Mononuclear cell (primary cell): ENCODE data around the gene RGS3. TPM values are rescaled to one million over a fixed set of nuclear protein-coding genes. Genes with fewer than 3 reads are reported as not detected.

Source experiments
- H3K27me3 ChIP-seq: 2 replicates; pipeline ENCODE4 v1.6.0; 2011; ENCODE audit warnings: low read length, control low read depth; ENCODE audit not compliant: insufficient read depth
- H3K4me1 ChIP-seq: 2 replicates; pipeline ENCODE4 v1.5.1; 2011; ENCODE audit warnings: mild to moderate bottlenecking, low read length, control low read depth; ENCODE audit not compliant: insufficient read depth
- H3K4me3 ChIP-seq: 2 replicates; pipeline ENCODE4 v1.5.1; 2011; ENCODE audit warnings: mild to moderate bottlenecking, low read length, moderate library complexity
- H3K9me3 ChIP-seq: 2 replicates; pipeline ENCODE4 v1.5.1; 2011; ENCODE audit warnings: low read depth, mild to moderate bottlenecking, control low read depth, low read length
- total RNA-seq: library from RNA; depleted of rRNA; stranded (reverse); fragments of >200 nt; gene quantifications from one replicate; pipeline ENCODE4 v1.2.3, GENCODE V29; 2012

RGS3 gene
- total RNA-seq, 1 donor: 15.4 TPM

DNA sequence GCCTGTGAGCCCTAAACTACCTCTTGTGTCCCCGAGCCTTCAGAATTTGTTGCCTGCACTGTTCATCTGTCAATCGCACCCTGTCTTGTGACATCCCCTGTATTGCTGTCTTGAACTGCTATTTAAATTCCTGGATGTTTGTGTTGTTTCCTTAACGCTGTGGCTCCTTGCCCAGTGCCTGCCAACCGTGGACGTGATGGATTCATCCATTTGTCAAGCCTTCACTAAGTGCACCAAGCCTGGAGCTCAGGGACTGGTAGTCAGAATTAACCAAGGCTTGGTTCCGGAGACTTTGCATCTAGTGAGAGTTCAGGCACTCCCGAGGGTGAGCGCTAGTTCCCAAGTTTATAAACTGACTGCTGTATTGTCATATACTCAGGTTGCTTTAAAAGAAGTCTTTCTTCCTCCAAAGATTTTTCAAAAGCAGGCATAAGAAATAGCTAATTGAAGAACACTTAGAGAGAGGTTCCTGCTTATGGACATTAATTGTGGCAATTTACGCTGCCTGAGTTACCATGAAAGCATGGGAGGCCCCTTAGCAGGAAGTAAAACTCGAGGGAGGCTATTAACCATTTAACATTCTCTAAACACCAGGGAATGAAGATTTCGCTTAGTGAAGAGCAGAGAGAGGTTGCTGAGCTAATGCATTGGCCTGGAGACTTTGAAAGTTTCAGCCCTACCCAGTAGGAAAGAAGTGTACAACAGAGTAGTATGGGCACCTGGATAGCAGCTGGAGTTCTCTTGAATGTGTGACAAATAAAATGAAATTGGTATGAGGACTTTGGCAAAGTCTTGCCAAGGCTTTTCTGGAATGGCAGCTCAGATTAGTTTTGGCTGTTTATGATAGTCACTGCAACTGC lies 29.0 kb downstream of the RGS3 start:
- Histone ChIP-seq H3K4me1 (no peaks in the 10 kb centered on the region), H3K4me3 (no peak overlapping the region), H3K27me3 (no peaks in the 10 kb centered on the region), H3K9me3 (no peaks in the 10 kb centered on the region)

DNA sequence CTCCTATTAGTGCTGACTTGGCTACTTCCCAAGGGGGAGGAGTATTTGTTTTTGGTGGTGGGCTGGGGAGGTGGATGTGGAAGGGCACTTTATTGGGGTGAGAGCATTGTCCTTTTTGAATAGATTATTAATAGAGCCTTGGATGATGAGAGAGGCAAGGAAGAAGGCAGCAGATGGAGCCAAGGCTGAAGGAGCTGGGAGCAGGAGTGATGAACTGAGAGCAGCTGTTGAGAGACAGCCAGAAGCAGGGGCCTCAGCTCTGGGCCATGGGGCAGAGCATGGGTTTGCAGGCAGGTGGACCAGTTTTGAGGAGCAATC lies 29.6 kb downstream of the RGS3 start:
- Histone ChIP-seq H3K27me3 (no peaks in the 10 kb centered on the region), H3K9me3 (no peaks in the 10 kb centered on the region), H3K4me3 (no peak overlapping the region), H3K4me1 (no peaks in the 10 kb centered on the region)

DNA sequence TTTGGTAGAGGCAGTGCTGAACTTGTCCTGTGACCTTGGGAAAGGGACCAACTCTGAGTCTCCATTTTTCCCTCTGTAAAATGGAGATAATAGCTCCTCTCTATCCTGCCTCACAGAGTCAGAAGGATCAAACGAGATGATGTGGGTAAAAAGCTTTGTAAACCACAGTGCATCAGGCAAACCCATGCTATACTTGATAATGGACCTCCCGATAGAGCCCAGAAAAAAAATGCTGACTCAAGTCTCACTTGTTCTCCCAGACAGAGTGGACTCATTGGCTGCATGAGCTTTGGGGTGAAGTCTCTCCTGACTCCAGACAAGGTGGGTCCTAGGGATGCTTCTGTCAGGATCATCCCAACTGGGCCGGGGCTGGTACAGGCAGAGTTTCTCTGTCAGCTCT lies 32.0 kb downstream of the RGS3 start:
- no peaks in the 10 kb centered on the region for H3K27me3 ChIP-seq
- H3K9me3 ChIP-seq: no peaks in the 10 kb centered on the region
- no peak overlapping the region for H3K4me3 ChIP-seq
- no peaks in the 10 kb centered on the region for H3K4me1 ChIP-seq

GRCh38 chr9:113497051-113497450 lies 33.5 kb downstream of the RGS3 start:
- no peak overlapping the region for H3K4me3 ChIP-seq
- H3K27me3 ChIP-seq: no peaks in the 10 kb centered on the region
- no peaks in the 10 kb centered on the region for H3K9me3 ChIP-seq
- no peaks in the 10 kb centered on the region for H3K4me1 ChIP-seq

DNA sequence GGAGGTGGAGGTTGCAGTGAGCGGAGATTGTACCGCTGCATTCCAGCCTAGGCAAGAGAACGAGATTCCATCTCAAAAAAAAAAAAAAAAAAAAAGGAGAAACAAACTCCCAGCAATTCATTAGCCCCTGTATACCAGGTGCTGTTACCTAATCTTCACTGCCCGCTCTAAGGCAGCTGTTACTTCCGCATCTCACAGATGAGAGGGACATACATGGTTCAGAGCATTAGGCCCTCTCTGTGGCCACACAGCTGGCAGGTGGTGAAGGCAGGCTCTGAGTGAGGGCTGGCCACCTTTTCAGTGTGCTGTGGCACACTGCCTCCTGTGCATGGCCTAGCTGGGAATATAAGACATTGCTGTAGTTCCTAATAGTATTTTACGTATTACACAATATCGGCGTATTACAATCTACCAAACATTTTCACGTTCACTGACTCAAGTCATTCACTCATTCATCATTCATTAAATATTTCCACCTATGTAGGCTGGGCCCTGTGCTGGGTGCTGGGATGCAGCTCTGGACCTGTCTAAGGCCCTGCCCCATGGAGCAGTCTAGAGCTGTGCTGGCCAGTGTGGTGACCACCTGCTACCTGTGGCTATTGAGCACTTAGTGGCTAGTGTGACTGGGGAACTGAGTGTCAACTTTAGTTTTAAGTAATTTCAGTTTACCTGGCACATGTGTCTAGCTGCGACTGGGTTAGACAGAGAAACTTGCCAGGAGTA lies 35.8 kb downstream of the RGS3 start:
- no peaks in the 10 kb centered on the region for H3K27me3 ChIP-seq
- H3K4me3 ChIP-seq: no peak overlapping the region
- peaks cover 7% of the 10 kb centered on the region for H3K4me1 ChIP-seq
- H3K9me3 ChIP-seq: no peaks in the 10 kb centered on the region

DNA sequence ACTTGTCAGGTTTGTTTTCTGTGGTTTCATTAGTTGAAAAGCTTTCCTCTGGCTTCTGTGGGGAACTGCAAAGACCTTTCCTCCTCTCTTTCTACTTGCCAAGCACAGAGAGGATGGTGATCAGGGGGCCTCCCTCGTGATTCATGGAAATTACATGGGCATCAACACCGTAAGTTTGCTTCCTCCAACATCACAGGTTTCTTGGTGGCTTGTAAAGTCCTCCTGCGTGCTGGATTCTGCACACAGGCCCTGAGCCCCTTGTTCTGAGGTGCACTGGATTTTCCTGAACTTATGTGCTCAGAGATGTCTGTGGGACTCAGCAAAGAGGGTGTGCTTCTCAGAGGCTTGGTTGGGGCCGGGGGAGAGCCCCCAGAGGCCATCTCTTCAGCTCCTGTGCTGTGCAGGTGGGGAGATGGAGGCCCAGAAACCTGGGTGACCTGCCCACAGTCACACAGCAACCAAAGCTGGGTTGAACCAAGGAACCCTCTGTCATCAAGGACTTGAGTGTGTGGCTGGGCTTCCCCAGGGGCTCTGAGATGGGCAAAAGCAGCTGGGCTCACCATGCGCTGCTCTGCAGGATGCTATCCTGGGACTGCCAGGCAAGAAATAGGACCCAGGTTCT lies 36.5 kb downstream of the RGS3 start:
- no peaks in the 10 kb centered on the region for H3K27me3 ChIP-seq
- H3K9me3 ChIP-seq: no peaks in the 10 kb centered on the region
- H3K4me3 ChIP-seq: no peak overlapping the region
- H3K4me1 ChIP-seq: peaks cover 7% of the 10 kb centered on the region

GRCh38 chr9:113501129-113501686 lies 37.7 kb downstream of the RGS3 start:
- Histone ChIP-seq H3K9me3 (no peaks in the 10 kb centered on the region), H3K4me3 (no peak overlapping the region), H3K27me3 (no peaks in the 10 kb centered on the region), H3K4me1 (peaks cover 7% of the 10 kb centered on the region)

GRCh38 chr9:113501852-113502251 lies 38.3 kb downstream of the RGS3 start:
- no peaks in the 10 kb centered on the region for H3K27me3 ChIP-seq
- no peak overlapping the region for H3K4me3 ChIP-seq
- H3K9me3 ChIP-seq: no peaks in the 10 kb centered on the region
- H3K4me1 ChIP-seq: peaks cover 7% of the 10 kb centered on the region

DNA sequence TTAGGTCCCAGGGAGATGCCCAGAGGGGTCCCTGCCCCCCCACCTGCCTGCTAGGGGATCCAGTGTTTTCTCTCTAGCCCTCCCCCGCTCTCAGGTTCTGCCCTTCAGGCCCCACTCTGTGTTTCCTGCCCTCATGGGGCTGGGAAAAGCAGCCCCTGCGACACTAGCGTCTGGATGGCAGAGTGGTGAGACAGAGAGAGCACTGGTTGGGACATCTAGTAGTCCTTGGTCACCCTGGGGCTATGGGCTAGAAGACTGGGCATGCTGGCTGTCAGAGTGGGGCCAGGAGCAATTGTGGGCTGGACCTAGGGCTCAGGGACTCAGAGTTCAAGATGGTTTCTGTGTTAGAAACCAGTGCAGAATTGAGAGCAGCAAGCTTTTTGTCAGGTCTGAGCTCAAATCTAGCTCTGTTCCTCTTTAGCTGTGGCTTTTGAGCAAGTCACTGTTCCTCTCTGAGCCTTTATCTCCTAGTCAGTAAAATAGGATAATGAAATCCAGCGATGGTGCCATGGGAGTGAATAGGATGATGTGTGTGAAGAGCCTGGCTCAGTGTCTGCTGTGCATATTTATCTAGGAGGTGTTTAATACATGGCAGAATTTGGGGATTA lies 39.0 kb downstream of the RGS3 start:
- Histone ChIP-seq H3K4me1 (peaks cover 7% of the 10 kb centered on the region), H3K4me3 (no peak overlapping the region), H3K27me3 (no peaks in the 10 kb centered on the region)

DNA sequence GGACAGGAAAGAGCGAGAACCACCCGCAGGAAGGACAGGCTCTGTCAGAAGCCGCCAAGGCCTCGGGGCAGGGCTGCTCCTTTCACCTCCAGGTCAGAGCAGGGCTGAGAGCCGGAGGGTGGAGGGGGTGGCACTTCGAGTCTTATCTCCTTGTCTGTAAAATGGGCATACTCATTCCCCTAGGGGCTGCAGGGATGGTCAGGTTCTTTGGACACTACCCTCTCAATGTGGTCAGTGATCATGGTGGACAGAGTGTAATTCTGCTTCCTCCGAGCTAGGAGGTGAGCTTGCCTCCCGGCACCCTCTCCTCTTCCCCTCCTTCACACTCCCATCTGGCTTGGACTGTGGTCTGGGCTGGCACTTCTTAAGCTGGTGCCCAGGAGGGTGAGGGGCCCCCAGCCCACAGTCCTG lies 39.6 kb downstream of the RGS3 start:
- no peaks in the 10 kb centered on the region for H3K27me3 ChIP-seq
- no peak overlapping the region for H3K4me3 ChIP-seq
- H3K4me1 ChIP-seq: peaks cover 7% of the 10 kb centered on the region
- H3K9me3 ChIP-seq: no peaks in the 10 kb centered on the region

More for the DNA sequence above, 39.0 kb downstream of the RGS3 start:
- no peaks in the 10 kb centered on the region for H3K9me3 ChIP-seq

GRCh38 chr9:113503613-113504211 lies 40.2 kb downstream of the RGS3 start:
- H3K4me3 ChIP-seq: no peak overlapping the region
- no peaks in the 10 kb centered on the region for H3K9me3 ChIP-seq
- H3K4me1 ChIP-seq: peaks cover 7% of the 10 kb centered on the region

DNA sequence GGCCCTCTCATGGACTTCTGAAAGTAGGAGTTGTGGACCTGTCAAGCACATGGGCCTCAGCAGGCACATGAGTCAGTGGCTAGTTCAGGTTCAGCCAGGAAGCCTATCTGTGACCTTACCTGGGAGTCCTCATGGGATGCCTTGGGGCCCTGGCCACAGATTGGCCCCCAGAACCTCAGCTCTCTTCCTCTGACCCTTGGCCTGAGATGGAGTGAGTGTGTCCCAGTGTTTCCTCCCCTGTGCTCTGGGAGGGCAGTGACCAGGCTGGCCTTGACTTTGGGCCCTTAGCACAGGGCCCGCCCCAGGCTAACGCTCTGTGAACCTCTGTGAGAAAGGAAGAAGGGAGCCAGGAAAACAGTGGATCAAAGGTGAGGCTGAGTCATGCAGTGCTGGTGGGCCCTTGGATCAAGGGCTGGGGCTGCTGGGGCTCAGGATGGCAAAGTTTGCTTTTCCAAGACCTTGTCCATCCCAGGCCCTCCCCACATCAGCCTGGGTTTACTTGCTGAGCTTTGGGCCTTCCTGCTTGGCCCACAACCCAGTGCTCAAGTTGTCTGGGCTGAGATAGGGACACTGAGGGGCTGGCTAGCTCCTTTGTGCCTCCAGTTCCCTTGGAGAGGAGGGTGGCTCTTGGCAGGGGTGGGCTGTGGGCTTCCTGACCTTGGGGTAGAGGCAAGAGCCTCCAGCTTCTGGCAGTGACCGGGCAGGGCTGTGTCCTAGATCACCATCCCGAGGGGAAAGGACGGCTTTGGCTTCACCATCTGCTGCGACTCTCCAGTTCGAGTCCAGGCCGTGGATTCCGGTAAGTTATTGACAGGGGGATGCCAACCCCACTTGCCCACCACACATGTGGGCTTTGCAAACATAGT lies 41.4 kb downstream of the RGS3 start:
- no peak overlapping the region for H3K4me3 ChIP-seq
- H3K27me3 ChIP-seq: no peaks in the 10 kb centered on the region
- no peaks in the 10 kb centered on the region for H3K9me3 ChIP-seq
- H3K4me1 ChIP-seq: peaks cover 7% of the 10 kb centered on the region

More at GRCh38 chr9:113503613-113504211, 40.2 kb downstream of the RGS3 start:
- no peaks in the 10 kb centered on the region for H3K27me3 ChIP-seq

DNA sequence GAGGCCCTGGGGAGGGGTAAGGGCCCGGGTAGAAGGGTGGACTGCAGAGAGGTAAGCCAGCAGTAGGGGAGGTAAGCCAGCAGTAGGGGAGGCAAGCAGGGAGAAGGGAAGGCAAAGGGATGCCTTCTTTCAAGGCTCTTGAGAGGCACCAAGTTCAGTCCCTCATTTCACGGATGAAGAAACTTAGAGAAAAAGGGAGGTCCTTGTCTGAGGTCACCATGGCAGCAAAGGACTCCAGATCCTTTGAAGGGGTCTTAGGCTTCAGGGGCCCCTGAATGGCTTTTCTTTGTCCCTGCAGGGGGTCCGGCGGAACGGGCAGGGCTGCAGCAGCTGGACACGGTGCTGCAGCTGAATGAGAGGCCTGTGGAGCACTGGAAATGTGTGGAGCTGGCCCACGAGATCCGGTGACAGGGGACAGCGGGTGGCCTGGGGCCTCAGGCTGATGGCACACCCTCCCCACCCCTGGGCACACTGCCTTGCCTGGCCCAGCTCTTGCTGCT lies 42.6 kb downstream of the RGS3 start:
- no peaks in the 10 kb centered on the region for H3K27me3 ChIP-seq
- no peak overlapping the region for H3K4me3 ChIP-seq
- no peaks in the 10 kb centered on the region for H3K9me3 ChIP-seq
- H3K4me1 ChIP-seq: peaks cover 9% of the 10 kb centered on the region

- H3K27me3 ChIP-seq: no peaks in the 10 kb centered on the region
- H3K4me3 ChIP-seq: no peak overlapping the region
- H3K4me1 ChIP-seq: peaks cover 19% of the 10 kb centered on the region
- no peaks in the 10 kb centered on the region for H3K9me3 ChIP-seq
These were observed 43.7 kb downstream of the RGS3 start for GRCh38 chr9:113507256-113507655.
